Skin epidermis (tissue), 12 donors: ENCODE data around the gene BCAN.
"Not testable (repeated sequence)": the region's sequence is repeated elsewhere in the genome, so short reads cannot be mapped to it uniquely, and the experiment has no call there.

Experiments
- H3K27ac ChIP-seq, 21 experiments: fragments of 200-600 bp; sonication (generic) in 11 of 21; one replicate each; pipeline ENCODE4 v1.5.0; 2020; ENCODE audit warnings: mild to moderate bottlenecking in 3 of 21, inconsistent platforms in 2 of 21, moderate library complexity in 2 of 21
- H3K4me3 ChIP-seq, 7 experiments: fragments of 200-600 bp; sonication (generic) in 2 of 7; one replicate each; pipeline ENCODE4 v1.5.0; 2020; ENCODE audit warnings: inconsistent platforms in 2 of 7, mild to moderate bottlenecking in 2 of 7, moderate library complexity in 1 of 7

BCAN gene

GRCh38 chr1:156610072-156610471 lies 31.8 kb upstream of the BCAN start:
- H3K27ac ChIP-seq, H3K4me3 ChIP-seq: not testable (repeated sequence)

- H3K4me3 ChIP-seq, result no peak overlapping the region
- no peak overlapping the region for H3K27ac ChIP-seq
These were observed 29.3 kb upstream of the BCAN start for GRCh38 chr1:156612666-156613065.

- no peak overlapping the region for H3K4me3 ChIP-seq
- no peak overlapping the region for H3K27ac ChIP-seq
These were observed 26.0 kb upstream of the BCAN start for GRCh38 chr1:156615946-156616345.

GRCh38 chr1:156616463-156616862 lies 25.5 kb upstream of the BCAN start:
- H3K4me3 ChIP-seq, result no peak overlapping the region
- no peak overlapping the region for H3K27ac ChIP-seq

- no peak within 1 kb of the TSS for H3K27ac ChIP-seq
- no peak within 1 kb of the TSS for H3K4me3 ChIP-seq
These were observed 22.9 kb upstream of the BCAN start, which contains the start of gene HAPLN2 for GRCh38 chr1:156618853-156619581. HAPLN2 (plus strand) TSS chr1:156619415; CDS start chr1:156623491, 4,076 bp downstream.

GRCh38 chr1:156619582-156619955 lies 22.3 kb upstream of the BCAN start:
- Histone ChIP-seq H3K4me3 (no peak overlapping the region), H3K27ac (no peak overlapping the region)

GRCh38 chr1:156622581-156623297 lies 19.2 kb upstream of the BCAN start:
- Histone ChIP-seq H3K4me3 (no peak overlapping the region), H3K27ac (no peak overlapping the region)

GRCh38 chr1:156623946-156624813 lies 17.7 kb upstream of the BCAN start:
- H3K27ac ChIP-seq, result no peak overlapping the region

GRCh38 chr1:156624814-156625435 lies 17.0 kb upstream of the BCAN start:
- Histone ChIP-seq H3K27ac (no peak overlapping the region), H3K4me3 (peak overlapping the region in 6 of 7 experiments; percentile 6 to 26 (median 16))

More at GRCh38 chr1:156623946-156624813, 17.7 kb upstream of the BCAN start:
- peak overlapping the region in 6 of 7 experiments; percentile 6 to 26 (median 16) for H3K4me3 ChIP-seq

- Histone ChIP-seq H3K4me3 (peak overlapping the region in 1 of 7 experiments; percentile 25), H3K27ac (no peak overlapping the region)
These were observed 16.4 kb upstream of the BCAN start for GRCh38 chr1:156625436-156626078.

- no peak overlapping the region for H3K27ac ChIP-seq
- no peak overlapping the region for H3K4me3 ChIP-seq
These were observed 15.9 kb upstream of the BCAN start for GRCh38 chr1:156626079-156626438.

GRCh38 chr1:156627313-156627880 lies 14.5 kb upstream of the BCAN start:
- Histone ChIP-seq H3K4me3 (no peak overlapping the region), H3K27ac (no peak overlapping the region)

- Histone ChIP-seq H3K4me3 (no peak overlapping the region), H3K27ac (no peak overlapping the region)
These were observed 12.0 kb upstream of the BCAN start for GRCh38 chr1:156629823-156630449.

GRCh38 chr1:156631152-156631551 lies 10.8 kb upstream of the BCAN start:
- not testable (repeated sequence) for H3K4me3 ChIP-seq, H3K27ac ChIP-seq

GRCh38 chr1:156632355-156632754 lies 9.6 kb upstream of the BCAN start:
- Histone ChIP-seq H3K4me3 (no peak overlapping the region), H3K27ac (no peak overlapping the region)

GRCh38 chr1:156638189-156638985 lies 3.5 kb upstream of the BCAN start:
- H3K27ac ChIP-seq, result no peak overlapping the region

GRCh38 chr1:156639601-156640101 lies 2.3 kb upstream of the BCAN start:
- H3K4me3 ChIP-seq, result no peak overlapping the region
- no peak overlapping the region for H3K27ac ChIP-seq

More at GRCh38 chr1:156638189-156638985, 3.5 kb upstream of the BCAN start:
- H3K4me3 ChIP-seq, result no peak overlapping the region
